ENCODE data around the gene TRIM67. TPM values are rescaled to one million over a fixed set of nuclear protein-coding genes. Genes with fewer than 3 reads are reported as not detected.

The TRIM67 gene
- polyA plus RNA-seq, 2 of the 4 experiments (the other 2 are of a cell fraction): 0.23 to 0.35 TPM

DNA sequence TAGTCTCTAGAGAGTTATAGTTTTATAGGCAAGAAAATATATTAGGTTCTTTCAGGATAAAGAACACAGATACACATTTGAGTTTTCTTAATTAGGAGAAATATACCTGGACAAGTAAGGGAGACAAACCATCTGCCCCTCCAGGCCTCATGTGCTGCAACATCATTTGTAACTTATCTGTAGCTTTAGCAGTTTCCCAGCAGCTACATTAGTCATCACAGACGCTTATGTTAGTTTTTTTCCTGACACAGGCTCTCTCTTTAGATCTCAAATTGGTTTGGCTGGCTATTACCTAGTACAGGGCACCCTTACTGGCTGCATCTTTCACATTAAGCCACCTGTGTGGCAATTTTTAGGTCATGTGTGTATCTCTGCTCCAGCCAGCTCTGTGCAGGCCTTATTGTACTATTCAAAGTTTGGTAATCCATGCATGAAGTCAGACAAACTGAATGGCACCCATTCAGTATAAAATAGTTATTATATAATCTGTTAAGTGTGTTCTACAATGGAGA, 105.0 kb downstream of the TRIM67 start (continued):
- no peak for TF ChIP-seq RARB (CRISPR knock-in tag; IDR thresholded peaks at IDR 0.05)

Other genes with a start within 250 kb of the TRIM67 start
- 22.7 and 23.2 TPM in 2 replicates for gene TTC13, start 183.2 kb upstream of the TRIM67 start, polyA plus RNA-seq (2011; rRNA removed)
- gene TTC13, start 183.2 kb upstream of the TRIM67 start, polyA plus RNA-seq (2017; fragmentation: RNase III; extraction: RNeasy Plus Mini Kit Qiagen cat#74134 plus additional on column Dnase treatment): 11.6 to 14.1 TPM (median 12.5 TPM) in 3 replicates
- gene ARV1, start 183.0 kb upstream of the TRIM67 start, polyA plus RNA-seq (2011; rRNA removed): 45.2 and 50.0 TPM in 2 replicates
- gene ARV1, start 183.0 kb upstream of the TRIM67 start, polyA plus RNA-seq (2017; fragmentation: RNase III; extraction: RNeasy Plus Mini Kit Qiagen cat#74134 plus additional on column Dnase treatment): 31.2 to 34.0 TPM (median 32.0 TPM) in 3 replicates
- 23.3 and 25.3 TPM in 2 replicates for gene FAM89A, start 121.8 kb upstream of the TRIM67 start, polyA plus RNA-seq (2011; rRNA removed)
- gene FAM89A, start 121.8 kb upstream of the TRIM67 start, polyA plus RNA-seq (2017; fragmentation: RNase III; extraction: RNeasy Plus Mini Kit Qiagen cat#74134 plus additional on column Dnase treatment): 12.6 to 13.3 TPM (median 13.0 TPM) in 3 replicates
- 58.5 and 62.7 TPM in 2 replicates for gene GNPAT, start 79.2 kb downstream of the TRIM67 start, polyA plus RNA-seq (2011; rRNA removed)
- 43.4 to 45.3 TPM (median 44.1 TPM) in 3 replicates for gene GNPAT, start 79.2 kb downstream of the TRIM67 start, polyA plus RNA-seq (2017; fragmentation: RNase III; extraction: RNeasy Plus Mini Kit Qiagen cat#74134 plus additional on column Dnase treatment)
- 7.6 and 7.7 TPM in 2 replicates for gene EXOC8, start 175.8 kb downstream of the TRIM67 start, polyA plus RNA-seq (2011; rRNA removed)
- gene EXOC8, start 175.8 kb downstream of the TRIM67 start, polyA plus RNA-seq (2017; fragmentation: RNase III; extraction: RNeasy Plus Mini Kit Qiagen cat#74134 plus additional on column Dnase treatment): 8.9 to 10.1 TPM (median 9.8 TPM) in 3 replicates
- gene SPRTN, start 176.2 kb downstream of the TRIM67 start, polyA plus RNA-seq (2011; rRNA removed): 17.9 and 21.0 TPM in 2 replicates
- gene SPRTN, start 176.2 kb downstream of the TRIM67 start, polyA plus RNA-seq (2017; fragmentation: RNase III; extraction: RNeasy Plus Mini Kit Qiagen cat#74134 plus additional on column Dnase treatment): 14.0 to 16.0 TPM (median 14.4 TPM) in 3 replicates

Measured in A549 (cell line).